GM19035 (cell line): ENCODE data around the gene SRGN.

Experiments
- ATAC-seq: cut with Tn5 transposase; IDR thresholded peaks from one replicate; pipeline ENCODE4 v1.9.1; 2021; ENCODE audit not compliant: unreplicated experiment

Gene SRGN

GRCh38 chr10:69060127-69060798 lies 27.6 kb upstream of the SRGN start:
- ATAC-seq, result no peak

GRCh38 chr10:69061305-69062161 lies 26.4 kb upstream of the SRGN start:
- peak; percentile 45 for ATAC-seq

DNA sequence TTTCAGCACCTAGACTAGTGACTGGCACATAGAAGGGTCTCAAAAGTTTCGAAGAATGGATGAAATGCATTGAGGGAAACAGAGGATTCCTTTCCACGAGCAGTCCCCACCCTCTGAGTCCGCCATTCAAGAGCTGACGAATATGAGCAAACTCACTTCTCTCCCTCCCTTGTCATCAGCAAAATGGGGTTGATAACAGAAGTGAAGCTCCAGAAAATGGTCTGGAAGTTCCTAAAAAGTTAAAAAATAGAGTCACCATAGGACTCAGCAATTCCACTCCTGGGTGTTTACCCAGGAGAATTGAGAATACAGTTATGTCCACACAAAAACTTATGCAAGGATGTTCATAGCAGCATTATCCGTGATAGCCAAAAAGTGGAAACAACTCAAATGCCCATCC lies 25.0 kb upstream of the SRGN start:
- no peak for ATAC-seq

GRCh38 chr10:69064762-69065328 lies 23.1 kb upstream of the SRGN start:
- ATAC-seq, result no peak

GRCh38 chr10:69065406-69066361 lies 22.2 kb upstream of the SRGN start:
- peak; percentile 57 for ATAC-seq

- no peak for ATAC-seq
These were observed 20.7 kb upstream of the SRGN start for GRCh38 chr10:69067189-69067588.

GRCh38 chr10:69068549-69068948 lies 19.4 kb upstream of the SRGN start:
- ATAC-seq, result no peak

GRCh38 chr10:69069090-69070042 lies 18.5 kb upstream of the SRGN start:
- no peak for ATAC-seq

- no peak for ATAC-seq
These were observed 17.0 kb upstream of the SRGN start for GRCh38 chr10:69070951-69071350.

GRCh38 chr10:69071610-69072009 lies 16.3 kb upstream of the SRGN start:
- ATAC-seq, result no peak

DNA sequence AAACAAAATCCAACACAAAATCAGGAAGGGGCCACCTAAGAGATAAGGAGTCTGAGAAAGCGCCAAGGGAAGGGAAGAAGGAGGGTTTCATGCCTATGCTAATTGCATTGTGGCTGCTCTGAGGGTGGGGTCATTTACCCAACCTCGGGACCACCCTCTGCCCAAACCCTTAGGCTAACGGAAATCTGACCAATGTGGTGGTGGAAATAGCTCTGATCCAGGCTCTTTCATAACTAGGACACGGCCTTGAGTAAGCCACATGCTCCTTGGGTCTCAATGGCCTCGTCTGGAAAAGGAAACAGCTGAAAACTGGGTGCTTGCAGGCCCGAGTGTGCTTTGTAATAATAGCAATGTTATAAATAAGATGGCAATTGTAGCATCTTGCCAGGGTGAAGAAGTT lies 14.9 kb upstream of the SRGN start:
- no peak for ATAC-seq

GRCh38 chr10:69073736-69074364 lies 14.1 kb upstream of the SRGN start:
- ATAC-seq, result no peak

DNA sequence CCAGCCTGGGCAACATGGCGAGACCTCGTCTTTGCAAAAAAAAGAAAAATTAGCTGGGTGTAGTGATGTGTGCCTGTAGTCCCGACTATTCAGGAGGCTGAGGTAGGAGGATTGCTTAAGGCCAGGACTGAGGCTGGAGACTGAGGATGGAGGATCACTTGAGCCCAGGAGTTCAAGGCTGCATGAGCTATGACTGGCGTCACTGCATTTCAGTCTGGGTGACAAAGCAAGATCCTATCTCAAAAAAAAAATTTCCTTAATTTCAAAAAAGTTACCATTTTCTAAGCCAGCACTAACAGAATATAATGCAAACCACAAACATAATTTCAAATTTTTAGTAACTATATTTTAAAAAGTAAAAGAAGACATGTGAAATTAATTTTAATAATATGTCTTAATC lies 13.4 kb upstream of the SRGN start:
- ATAC-seq, result no peak

DNA sequence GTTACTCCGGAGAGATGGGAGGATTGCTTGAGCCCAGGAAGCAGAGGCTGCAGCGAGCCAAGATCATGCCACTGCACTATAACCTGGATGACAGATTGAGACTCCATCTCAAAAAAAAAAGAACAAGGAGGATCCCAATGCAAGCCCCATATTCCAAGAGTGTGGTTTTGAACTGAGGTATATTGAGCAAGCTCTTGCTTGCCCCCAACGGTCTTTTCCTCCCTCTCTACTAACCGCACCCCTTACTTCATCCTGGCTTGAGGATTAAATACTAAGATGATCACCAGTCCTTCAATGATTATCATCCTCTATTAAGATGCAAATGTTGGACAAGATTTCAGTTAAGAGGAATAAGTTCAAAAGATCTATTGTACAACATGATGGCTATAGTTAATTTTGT lies 12.5 kb upstream of the SRGN start:
- ATAC-seq, result no peak

DNA sequence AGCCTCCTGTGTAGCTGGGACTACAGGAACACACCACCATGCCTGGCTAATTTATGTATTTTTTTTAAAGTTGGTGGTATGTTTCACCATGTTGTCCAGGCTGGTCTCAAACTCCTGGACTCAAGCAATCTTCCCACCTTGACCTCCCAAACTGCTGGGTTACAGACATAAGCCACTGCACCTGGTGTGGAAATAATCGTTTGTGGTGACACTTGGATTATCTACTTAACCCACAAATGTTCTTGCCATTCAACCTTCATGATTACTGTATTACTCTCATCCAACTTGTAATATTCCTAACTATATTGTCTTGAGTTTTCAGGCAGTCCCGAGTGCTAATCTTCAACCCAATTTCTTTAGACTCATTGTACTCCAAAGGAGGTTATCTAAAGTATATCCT lies 9.6 kb upstream of the SRGN start:
- no peak for ATAC-seq

GRCh38 chr10:69080226-69080625 lies 7.7 kb upstream of the SRGN start:
- ATAC-seq, result no peak

DNA sequence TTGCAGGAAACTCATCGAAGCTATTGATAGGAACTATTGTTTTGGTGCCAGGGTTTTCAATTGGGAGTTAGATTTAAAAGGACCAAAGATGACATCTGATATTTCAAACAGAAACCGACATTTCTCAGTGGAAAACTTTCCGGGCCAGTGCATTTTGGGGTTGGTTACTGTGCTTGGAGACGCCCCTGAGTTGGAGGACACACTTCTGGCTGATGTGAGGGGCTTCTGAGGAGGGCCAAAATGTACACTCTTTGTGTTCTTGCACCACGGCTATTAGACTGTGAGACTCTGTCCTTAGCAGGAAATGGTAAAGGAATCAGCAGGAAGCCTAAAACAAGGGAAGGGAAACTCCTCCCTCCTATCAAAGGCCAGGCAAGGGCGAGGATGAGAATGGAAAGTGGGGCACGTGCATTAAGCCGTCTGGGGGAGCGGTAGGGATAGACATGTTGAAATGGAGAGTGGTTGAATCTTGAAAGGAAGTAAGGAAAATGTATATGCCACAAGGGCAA lies 1.8 kb upstream of the SRGN start:
- ATAC-seq, result no peak

DNA sequence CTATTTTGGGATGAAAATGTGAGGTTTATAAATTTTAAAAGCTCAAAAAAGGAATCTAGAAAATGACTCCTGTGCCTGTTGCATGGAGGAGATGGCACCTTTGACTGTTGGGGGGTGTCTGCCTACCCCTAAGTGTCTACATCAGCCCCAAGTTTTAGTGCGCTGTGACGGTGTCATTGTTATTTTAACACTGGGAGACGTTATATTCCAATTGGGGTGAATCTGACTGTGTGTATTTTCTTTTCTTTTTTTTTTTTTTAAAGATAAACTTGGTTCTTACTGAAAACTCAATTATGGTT lies 517 bp downstream of the SRGN start:
- ATAC-seq, result no peak

GRCh38 chr10:69088801-69089501 lies 1.0 kb downstream of the SRGN start:
- ATAC-seq, result no peak
